Esophagus muscularis mucosa (tissue), 4 donors: Measurements from ENCODE around the gene SGCE. TPM values are rescaled to one million over a fixed set of nuclear protein-coding genes. Genes with fewer than 3 reads are reported as not detected.
"Not testable (repeated sequence)": the region's sequence is repeated elsewhere in the genome, so short reads cannot be mapped to it uniquely, and the experiment has no call there.

Experiments
- DNase-seq: peaks from one replicate; pipeline ENCODE4 v3.0.0-alpha.2; 2017; ENCODE audit errors: extremely low spot score
- H3K27ac ChIP-seq, 4 donors: fragments of 200-600 bp; sonication (generic); replicated peaks in 1 of 4; 1 replicate in 3 of 4; 2 replicates in 1 of 4; pipeline ENCODE4 v1.5.1; 2016 to 2019; ENCODE audit warnings: mild to moderate bottlenecking in 1 of 4
- H3K27me3 ChIP-seq, 4 donors: fragments of 200-600 bp; sonication (generic); one replicate each; pipeline versions ENCODE4 v1.5.1 to v1.6.0; 2016 to 2019
- H3K36me3 ChIP-seq, 4 donors: fragments of 200-600 bp; sonication (generic); one replicate each; pipeline ENCODE4 v1.5.1; 2016 to 2019
- H3K4me1 ChIP-seq, 4 donors: fragments of 200-600 bp; sonication (generic); one replicate each; pipeline ENCODE4 v1.5.1; 2016 to 2019
- H3K4me3 ChIP-seq, 4 donors: fragments of 200-600 bp; sonication (generic); 1 replicate in 2 of 4; 2 replicates in 2 of 4; pipeline ENCODE4 v1.5.1; 2016 to 2019; ENCODE audit warnings: mild to moderate bottlenecking in 4 of 4, moderate library complexity in 1 of 4
- H3K9me3 ChIP-seq, 4 donors: fragments of 200-600 bp; sonication (generic); 1 replicate in 3 of 4; 2 replicates in 1 of 4; pipeline ENCODE4 v1.5.1; 2016 to 2019
- EP300 ChIP-seq: sonication (generic); formaldehyde crosslinking; IDR thresholded peaks from one replicate; pipeline ENCODE4 v1.6.1; 2017; ENCODE audit warnings: antibody characterized with exemption
- POLR2A ChIP-seq: fragments of 450-650 bp; IDR thresholded peaks from one replicate; pipeline ENCODE4 v1.6.1; 2017; ENCODE audit warnings: antibody characterized with exemption, moderate library complexity, mild to moderate bottlenecking, low read depth
- POLR2AphosphoS5 ChIP-seq, 2 donors: sonication (generic); formaldehyde crosslinking; IDR thresholded peaks; one replicate each; pipeline ENCODE4 v1.6.1; 2017; ENCODE audit warnings: antibody characterized with exemption in 2 of 2
- WGBS: methylation state at CpG from one replicate; pipeline ENCODE4 v1.1.5; 2018; 5-methylcytosine and 5-hydroxymethylcytosine counted together
- intact Hi-C: fragments of 100-400 bp; cut with DNase I; formaldehyde crosslinking; loops from one replicate; pipeline ENCODE4 v1.15.1; 2023
- total RNA-seq, 4 donors: library from RNA; depleted of rRNA; stranded (reverse); fragments of >200 nt; gene quantifications; one replicate each; pipeline versions ENCODE4 v1.1.0 to v1.2.1, GENCODE V29; 2016
- TF ChIP-seq, protein P1 (sequence below), 3 experiments: fragments of 200-600 bp in 2 of 3; fragments of 450-650 bp in 1 of 3; sonication (generic) in 2 of 3; IDR thresholded peaks; one replicate each; pipeline ENCODE4 v1.5.1; 2017 to 2019; ENCODE audit warnings: antibody characterized with exemption in 3 of 3, mild to moderate bottlenecking in 2 of 3, moderate library complexity in 1 of 3

SGCE gene, protein sequence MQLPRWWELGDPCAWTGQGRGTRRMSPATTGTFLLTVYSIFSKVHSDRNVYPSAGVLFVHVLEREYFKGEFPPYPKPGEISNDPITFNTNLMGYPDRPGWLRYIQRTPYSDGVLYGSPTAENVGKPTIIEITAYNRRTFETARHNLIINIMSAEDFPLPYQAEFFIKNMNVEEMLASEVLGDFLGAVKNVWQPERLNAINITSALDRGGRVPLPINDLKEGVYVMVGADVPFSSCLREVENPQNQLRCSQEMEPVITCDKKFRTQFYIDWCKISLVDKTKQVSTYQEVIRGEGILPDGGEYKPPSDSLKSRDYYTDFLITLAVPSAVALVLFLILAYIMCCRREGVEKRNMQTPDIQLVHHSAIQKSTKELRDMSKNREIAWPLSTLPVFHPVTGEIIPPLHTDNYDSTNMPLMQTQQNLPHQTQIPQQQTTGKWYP
- 100 to 1,000 TPM in 1 of 4 donors, 10 to 100 TPM in 3; 72.6 to 135 (median 88.1) TPM for total RNA-seq

DNA sequence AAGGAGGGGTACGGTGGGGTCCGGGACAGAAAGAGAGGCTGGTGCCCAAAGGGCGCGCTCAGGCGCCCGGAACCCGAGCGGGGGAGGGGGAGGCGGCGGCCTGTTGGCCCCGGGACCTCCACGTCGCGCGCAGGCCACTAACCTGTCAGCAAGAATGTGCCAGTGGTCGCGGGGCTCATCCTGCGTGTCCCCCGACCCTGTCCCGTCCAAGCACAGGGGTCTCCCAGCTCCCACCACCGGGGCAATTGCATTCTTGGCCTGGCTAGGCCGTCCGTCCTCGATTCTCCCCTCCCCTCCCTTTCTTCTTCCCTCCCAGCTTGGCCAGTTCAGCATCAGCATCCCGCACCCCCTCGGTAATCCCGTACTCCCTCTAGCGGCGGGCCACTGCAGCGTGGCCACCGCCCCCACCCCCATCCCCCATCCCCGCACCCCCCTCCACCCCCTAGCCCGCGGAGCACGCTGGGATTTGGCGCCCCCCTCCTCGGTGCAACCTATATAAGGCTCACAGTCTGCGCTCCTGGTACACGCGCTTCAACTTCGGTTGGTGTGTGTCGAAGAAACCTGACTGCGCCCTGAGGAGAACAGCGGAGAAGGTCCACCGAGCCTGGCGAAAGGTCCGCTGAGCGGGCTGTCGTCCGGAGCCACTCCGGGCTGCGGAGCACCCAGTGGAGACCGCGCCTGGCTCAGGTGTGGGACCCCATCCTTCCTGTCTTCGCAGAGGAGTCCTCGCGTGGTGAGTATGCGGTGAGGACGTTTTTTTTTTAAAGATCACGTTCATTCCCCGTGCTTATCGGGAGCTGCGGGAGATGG lies at the start of gene SGCE:
TSS of gene SGCE (minus strand) at position 286 of the 810 bp plus-strand sequence. CDS start at position 251, 35 bp downstream.
- 18% methylated on average over 32 of the region's 63 CpGs for WGBS
- DNase-seq, result no peak

DNA sequence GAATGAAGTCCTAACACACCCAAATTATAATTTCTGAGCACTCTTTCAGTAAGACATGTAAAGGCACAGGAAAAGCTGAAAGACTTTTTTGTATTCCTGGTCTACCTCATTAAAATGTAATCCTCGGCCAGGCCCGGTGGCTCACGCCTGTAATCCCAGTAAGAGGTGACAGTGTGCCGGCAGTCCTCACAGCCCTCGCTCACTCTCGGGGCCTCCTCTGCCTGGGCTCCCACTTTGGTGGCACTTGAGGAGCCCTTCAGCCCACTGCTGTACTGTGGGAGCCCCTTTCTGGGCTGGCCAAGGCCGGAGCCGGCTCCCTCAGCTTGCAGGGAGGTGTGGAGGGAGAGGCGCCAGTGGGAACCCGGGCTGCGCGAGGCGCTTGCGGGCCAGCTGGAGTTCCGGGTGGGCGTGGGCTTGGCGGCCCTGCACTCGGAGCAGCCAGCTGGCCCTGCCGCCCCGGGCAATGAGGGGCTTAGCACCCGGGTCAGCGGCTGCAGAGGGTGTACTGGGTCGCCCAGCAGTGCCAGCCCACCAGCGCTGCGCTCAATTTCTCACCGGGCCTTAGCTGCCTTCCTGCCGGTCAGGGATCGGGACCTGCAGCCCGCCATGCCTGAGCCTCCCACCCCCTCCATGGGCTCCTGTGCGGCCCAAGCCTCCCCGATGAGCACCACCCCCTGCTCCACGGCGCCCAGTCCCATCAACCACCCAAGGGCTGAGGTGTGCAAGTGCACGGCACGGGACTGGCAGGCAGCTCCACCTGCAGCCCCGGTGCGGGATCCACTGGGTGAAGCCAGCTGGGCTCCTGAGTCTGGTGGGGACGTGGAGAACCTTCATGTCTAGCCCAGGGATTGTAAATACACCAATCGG lies 49.5 kb upstream of the SGCE start:
- H3K4me3 ChIP-seq, DNase-seq, H3K9me3 ChIP-seq, H3K27me3 ChIP-seq, H3K27ac ChIP-seq, H3K4me1 ChIP-seq, H3K36me3 ChIP-seq, intact Hi-C loops: not testable (repeated sequence)
- WGBS, result 94% methylated on average over 21 of the region's 39 CpGs

More for the DNA sequence above, at the start of gene SGCE:
- no peaks in the 10 kb centered on the region for H3K36me3 ChIP-seq
- peak within 1 kb of the TSS; percentile 78 to 86 (median 82) for H3K27ac ChIP-seq
- H3K4me3 ChIP-seq, result peak within 1 kb of the TSS; percentile 67 to 82 (median 74)
- intact Hi-C loops, result loop anchor here (5.0 kb wide), 1 partner anchor 204 kb away; no protein-coding TSS in a partner anchor
- peaks cover 0 to 3% (median 0%) of the 10 kb centered on the region in 4 donors for H3K27me3 ChIP-seq
- TF ChIP-seq EP300, result no peak
- peak; percentile 10 to 36 for TF ChIP-seq POLR2AphosphoS5 (IDR thresholded peaks at IDR 0.05)
- TF ChIP-seq, protein P1, sequence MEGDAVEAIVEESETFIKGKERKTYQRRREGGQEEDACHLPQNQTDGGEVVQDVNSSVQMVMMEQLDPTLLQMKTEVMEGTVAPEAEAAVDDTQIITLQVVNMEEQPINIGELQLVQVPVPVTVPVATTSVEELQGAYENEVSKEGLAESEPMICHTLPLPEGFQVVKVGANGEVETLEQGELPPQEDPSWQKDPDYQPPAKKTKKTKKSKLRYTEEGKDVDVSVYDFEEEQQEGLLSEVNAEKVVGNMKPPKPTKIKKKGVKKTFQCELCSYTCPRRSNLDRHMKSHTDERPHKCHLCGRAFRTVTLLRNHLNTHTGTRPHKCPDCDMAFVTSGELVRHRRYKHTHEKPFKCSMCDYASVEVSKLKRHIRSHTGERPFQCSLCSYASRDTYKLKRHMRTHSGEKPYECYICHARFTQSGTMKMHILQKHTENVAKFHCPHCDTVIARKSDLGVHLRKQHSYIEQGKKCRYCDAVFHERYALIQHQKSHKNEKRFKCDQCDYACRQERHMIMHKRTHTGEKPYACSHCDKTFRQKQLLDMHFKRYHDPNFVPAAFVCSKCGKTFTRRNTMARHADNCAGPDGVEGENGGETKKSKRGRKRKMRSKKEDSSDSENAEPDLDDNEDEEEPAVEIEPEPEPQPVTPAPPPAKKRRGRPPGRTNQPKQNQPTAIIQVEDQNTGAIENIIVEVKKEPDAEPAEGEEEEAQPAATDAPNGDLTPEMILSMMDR (IDR thresholded peaks at IDR 0.05), result peak; percentile 29 to 91 (median 78)
- TF ChIP-seq POLR2A, result no peak
- no peaks in the 10 kb centered on the region for H3K9me3 ChIP-seq
- peaks cover 3 to 25% (median 16%) of the 10 kb centered on the region in 4 donors for H3K4me1 ChIP-seq

GRCh38 chr7:94701555-94701973 lies 45.6 kb upstream of the SGCE start:
- Histone ChIP-seq H3K9me3 (no peaks in the 10 kb centered on the region), H3K27me3 (no peaks in the 10 kb centered on the region), H3K4me1 (peaks cover 0 to 7% (median 1%) of the 10 kb centered on the region in 4 donors), H3K4me3 (no peak overlapping the region), H3K36me3 (no peaks in the 10 kb centered on the region), H3K27ac (no peak overlapping the region)
- DNase-seq, result no peak
- intact Hi-C loops, result no loop called here
- 56% methylated on average over 1 of the region's 1 CpG for WGBS
- TF ChIP-seq EP300, result no peak
- TF ChIP-seq POLR2A, result no peak
- TF ChIP-seq, protein P1 (IDR thresholded peaks at IDR 0.05), result no peak
- TF ChIP-seq POLR2AphosphoS5 (IDR thresholded peaks at IDR 0.05), result no peak

DNA sequence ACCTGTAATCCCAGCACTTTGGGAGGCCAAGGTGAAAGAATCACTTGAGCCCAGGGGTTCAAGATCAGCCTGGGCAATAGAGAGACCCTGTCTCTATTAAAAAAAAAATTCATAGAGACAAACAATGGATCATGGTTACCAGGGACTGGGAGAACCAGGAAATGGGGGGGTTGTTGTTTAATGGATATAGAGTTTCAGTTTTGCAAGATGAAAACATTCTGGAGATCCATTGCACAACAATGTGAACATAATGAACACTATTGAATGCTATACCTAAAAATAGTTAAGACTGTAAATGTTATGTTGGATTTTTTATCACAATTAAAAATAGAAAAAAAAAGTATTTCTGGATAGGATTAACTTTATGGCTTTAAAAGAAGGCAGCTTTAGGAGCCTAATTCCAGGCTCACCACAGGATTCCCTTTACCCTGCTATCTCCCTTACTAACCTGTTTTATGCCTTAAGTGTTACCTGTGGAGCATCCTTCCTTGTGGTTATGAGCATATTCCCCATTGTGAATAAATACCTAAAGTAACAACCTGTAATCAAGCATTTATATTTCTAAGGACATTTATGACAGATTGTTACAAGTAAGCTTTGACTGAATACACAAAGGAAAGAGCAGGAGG lies 45.1 kb upstream of the SGCE start:
- TF ChIP-seq POLR2A (no peak), EP300 (no peak), POLR2AphosphoS5 (IDR thresholded peaks at IDR 0.05) (no peak)
- TF ChIP-seq, protein P1 (IDR thresholded peaks at IDR 0.05), result no peak
- no peak for DNase-seq
- H3K27ac ChIP-seq, result no peak overlapping the region
- no peaks in the 10 kb centered on the region for H3K9me3 ChIP-seq
- H3K36me3 ChIP-seq, result no peaks in the 10 kb centered on the region
- intact Hi-C loops, result no loop called here
- H3K27me3 ChIP-seq, result no peaks in the 10 kb centered on the region
- no peak overlapping the region for H3K4me3 ChIP-seq
- peaks cover 0 to 7% (median 1%) of the 10 kb centered on the region in 4 donors for H3K4me1 ChIP-seq
